ENCODE measurements around the gene LRMDA. TPM values are rescaled to one million over a fixed set of nuclear protein-coding genes. Genes with fewer than 3 reads are reported as not detected.

LRMDA gene
- total RNA-seq, 4 donors from 2014 or later, result 7.3 to 20.1 (median 8.4) TPM

GRCh38 chr10:75486591-75486990, 55.2 kb downstream of the LRMDA start:
- Histone ChIP-seq H3K27me3 (no peaks in the 10 kb centered on the region), H3K9me3 (peaks cover 0 to 11% (median 0%) of the 10 kb centered on the region in 3 donors), H3K4me3 (no peak overlapping the region), H3K36me3 (no peaks in the 10 kb centered on the region), H3K4me1 (no peaks in the 10 kb centered on the region), H3K27ac (no peak overlapping the region)
- no peak for TF ChIP-seq POLR2AphosphoS5 (IDR thresholded peaks at IDR 0.05)
- no peak for TF ChIP-seq CTCF (IDR thresholded peaks at IDR 0.05)
- TF ChIP-seq EP300 (IDR thresholded peaks at IDR 0.05), result no peak
- no peak for TF ChIP-seq POLR2A (IDR thresholded peaks at IDR 0.05)
- 83% methylated on average over 1 of the region's 2 CpGs; no CpG with 5 or more reads in 1 of the 2 donors for WGBS, 2 donors (ENCODE audit: low coverage in 1 of 2)
- no peak for ATAC-seq

GRCh38 chr10:75487087-75487754, 55.8 kb downstream of the LRMDA start:
- Histone ChIP-seq H3K27ac (no peak overlapping the region), H3K27me3 (no peaks in the 10 kb centered on the region), H3K4me1 (no peaks in the 10 kb centered on the region), H3K4me3 (no peak overlapping the region), H3K36me3 (no peaks in the 10 kb centered on the region), H3K9me3 (peaks cover 0 to 11% (median 0%) of the 10 kb centered on the region in 3 donors)
- TF ChIP-seq CTCF (IDR thresholded peaks at IDR 0.05) (no peak), POLR2AphosphoS5 (IDR thresholded peaks at IDR 0.05) (no peak), POLR2A (IDR thresholded peaks at IDR 0.05) (no peak), EP300 (IDR thresholded peaks at IDR 0.05) (no peak)
- 44 to 87% methylated on average over 2 to 4 of the region's 4 CpGs for WGBS, 2 donors (ENCODE audit: low coverage in 1 of 2)
- ATAC-seq, result no peak

GRCh38 chr10:75487755-75488125, 56.3 kb downstream of the LRMDA start:
- TF ChIP-seq POLR2A (IDR thresholded peaks at IDR 0.05), result no peak
- no peak for TF ChIP-seq POLR2AphosphoS5 (IDR thresholded peaks at IDR 0.05)
- TF ChIP-seq CTCF (IDR thresholded peaks at IDR 0.05), result no peak
- TF ChIP-seq EP300 (IDR thresholded peaks at IDR 0.05), result no peak
- no peak for ATAC-seq
- Histone ChIP-seq H3K4me3 (no peak overlapping the region), H3K36me3 (no peaks in the 10 kb centered on the region), H3K4me1 (no peaks in the 10 kb centered on the region), H3K9me3 (peaks cover 0 to 11% (median 0%) of the 10 kb centered on the region in 3 donors), H3K27me3 (no peaks in the 10 kb centered on the region), H3K27ac (no peak overlapping the region)
- 100% methylated on average over 2 of the region's 2 CpGs; no CpG with 5 or more reads in 1 of the 2 donors for WGBS, 2 donors (ENCODE audit: low coverage in 1 of 2)

GRCh38 chr10:75492173-75492925, 60.9 kb downstream of the LRMDA start:
- TF ChIP-seq POLR2A (IDR thresholded peaks at IDR 0.05) (no peak), CTCF (IDR thresholded peaks at IDR 0.05) (no peak), EP300 (IDR thresholded peaks at IDR 0.05) (no peak), POLR2AphosphoS5 (IDR thresholded peaks at IDR 0.05) (no peak)
- WGBS, 2 donors (ENCODE audit: low coverage in 1 of 2), result 78 to 87% methylated on average over 2 to 3 of the region's 3 CpGs
- H3K27me3 ChIP-seq, result no peaks in the 10 kb centered on the region
- ATAC-seq, result no peak
- no peak overlapping the region for H3K4me3 ChIP-seq
- H3K4me1 ChIP-seq, result no peaks in the 10 kb centered on the region
- no peaks in the 10 kb centered on the region for H3K9me3 ChIP-seq
- H3K27ac ChIP-seq, result no peak overlapping the region
- H3K36me3 ChIP-seq, result no peaks in the 10 kb centered on the region
